OCI-LY7 (cell line): ENCODE data around the gene LUC7L3.

Experiments
- EZH2phosphoT487 ChIP-seq: fragments of 200-600 bp; sonication (generic); IDR thresholded peaks from 2 replicates; pipeline ENCODE4 v1.6.1; 2018; ENCODE audit warnings: low read depth, borderline replicate concordance, mild to moderate bottlenecking, mixed run types, antibody characterized with exemption, low read length, moderate library complexity, mixed read lengths
- TF ChIP-seq, protein P1 (sequence below): fragments of 200-600 bp; sonication (generic); conservative IDR thresholded peaks from 2 replicates; pipeline ENCODE4 v1.5.1; 2014; ENCODE audit warnings: mild to moderate bottlenecking, antibody characterized with exemption, low read length, moderate library complexity, mixed read lengths

DNA sequence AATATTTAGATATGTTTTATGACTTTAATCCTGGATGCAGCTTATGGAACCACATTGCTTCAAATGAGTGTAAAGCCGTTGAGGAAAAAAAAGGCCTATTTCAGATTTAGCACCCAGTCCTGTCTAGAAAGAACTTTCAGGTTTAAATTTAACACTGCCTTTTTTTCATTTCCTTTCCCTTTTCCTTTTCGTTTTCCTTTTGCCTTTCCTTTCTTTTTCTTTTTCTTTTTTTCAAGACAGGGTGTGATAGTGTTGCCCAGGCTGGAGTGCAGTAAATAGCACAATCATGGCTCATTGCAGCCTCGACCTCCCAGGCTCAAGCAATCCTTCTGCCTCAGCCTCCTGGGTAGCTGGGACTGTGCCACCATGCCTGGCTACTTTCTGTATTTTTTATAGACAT lies 15.9 kb downstream of the LUC7L3 start:
- TF ChIP-seq, protein P1, sequence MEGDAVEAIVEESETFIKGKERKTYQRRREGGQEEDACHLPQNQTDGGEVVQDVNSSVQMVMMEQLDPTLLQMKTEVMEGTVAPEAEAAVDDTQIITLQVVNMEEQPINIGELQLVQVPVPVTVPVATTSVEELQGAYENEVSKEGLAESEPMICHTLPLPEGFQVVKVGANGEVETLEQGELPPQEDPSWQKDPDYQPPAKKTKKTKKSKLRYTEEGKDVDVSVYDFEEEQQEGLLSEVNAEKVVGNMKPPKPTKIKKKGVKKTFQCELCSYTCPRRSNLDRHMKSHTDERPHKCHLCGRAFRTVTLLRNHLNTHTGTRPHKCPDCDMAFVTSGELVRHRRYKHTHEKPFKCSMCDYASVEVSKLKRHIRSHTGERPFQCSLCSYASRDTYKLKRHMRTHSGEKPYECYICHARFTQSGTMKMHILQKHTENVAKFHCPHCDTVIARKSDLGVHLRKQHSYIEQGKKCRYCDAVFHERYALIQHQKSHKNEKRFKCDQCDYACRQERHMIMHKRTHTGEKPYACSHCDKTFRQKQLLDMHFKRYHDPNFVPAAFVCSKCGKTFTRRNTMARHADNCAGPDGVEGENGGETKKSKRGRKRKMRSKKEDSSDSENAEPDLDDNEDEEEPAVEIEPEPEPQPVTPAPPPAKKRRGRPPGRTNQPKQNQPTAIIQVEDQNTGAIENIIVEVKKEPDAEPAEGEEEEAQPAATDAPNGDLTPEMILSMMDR: no peak
- no peak for TF ChIP-seq EZH2phosphoT487
